ENCODE measurements around the gene BCAN.
"Not testable (repeated sequence)": the region's sequence is repeated elsewhere in the genome, so short reads cannot be mapped to it uniquely, and the experiment has no call there.

BCAN gene

GRCh38 chr1:156627313-156627880, 14.5 kb upstream of the BCAN start:
- TF ChIP-seq CTCF (conservative IDR thresholded peaks at IDR 0.05) (peak; percentile 89), ZFX (IDR thresholded peaks at IDR 0.05) (no peak)

GRCh38 chr1:156629823-156630449, 12.0 kb upstream of the BCAN start:
- no peak for TF ChIP-seq ZFX (IDR thresholded peaks at IDR 0.05)
- TF ChIP-seq CTCF (conservative IDR thresholded peaks at IDR 0.05): no peak
- H3K27ac ChIP-seq: no peak overlapping the region

More at GRCh38 chr1:156627313-156627880, 14.5 kb upstream of the BCAN start:
- no peak overlapping the region for H3K27ac ChIP-seq

DNA sequence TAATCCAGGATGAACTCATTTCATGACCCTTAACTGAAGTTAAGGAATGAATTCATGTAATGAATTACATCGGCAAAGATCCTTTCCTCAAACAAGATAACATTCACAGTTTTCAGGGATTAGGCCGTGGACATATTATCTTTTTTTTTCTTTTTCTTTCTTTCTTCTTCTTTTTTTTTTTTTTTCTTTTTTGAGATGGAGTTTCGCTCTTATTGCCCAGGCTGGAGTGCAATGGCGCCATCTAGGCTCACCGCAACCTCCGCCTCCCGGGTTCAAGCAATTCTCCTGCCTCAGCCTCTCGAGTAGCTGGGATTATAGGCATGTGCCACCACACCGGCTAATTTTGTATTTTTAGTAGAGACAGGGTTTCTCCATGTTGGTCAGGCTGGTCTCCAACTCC, 10.8 kb upstream of the BCAN start:
- peak; percentile 31 for TF ChIP-seq CTCF (conservative IDR thresholded peaks at IDR 0.05)
- not testable (repeated sequence) for H3K27ac ChIP-seq

DNA sequence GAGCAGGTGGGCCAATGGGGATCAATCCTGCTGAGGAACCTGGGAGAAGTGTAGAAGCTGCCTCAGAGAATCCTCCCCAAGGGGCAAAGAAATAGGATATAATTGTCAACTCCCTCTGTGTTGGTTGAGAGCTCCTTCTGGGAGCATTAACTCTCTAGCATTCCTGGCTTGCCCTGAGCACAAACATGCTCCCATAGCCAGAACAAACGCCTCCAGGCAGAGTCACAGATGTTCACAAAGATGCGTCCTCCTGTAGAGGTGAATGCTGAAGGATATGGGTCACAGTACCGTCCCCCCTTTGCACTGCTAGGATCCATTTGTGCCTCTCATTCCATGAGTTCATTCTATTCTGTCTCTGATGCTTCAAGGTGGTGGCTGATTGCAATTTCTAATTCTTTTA, 9.6 kb upstream of the BCAN start:
- no peak for TF ChIP-seq CTCF (conservative IDR thresholded peaks at IDR 0.05)
- no peak for TF ChIP-seq ZFX (IDR thresholded peaks at IDR 0.05)
- no peak overlapping the region for H3K27ac ChIP-seq

- no peak overlapping the region for H3K27ac ChIP-seq
- TF ChIP-seq CTCF (conservative IDR thresholded peaks at IDR 0.05): no peak
- no peak for TF ChIP-seq ZFX (IDR thresholded peaks at IDR 0.05)
Observed at GRCh38 chr1:156638189-156638985, 3.5 kb upstream of the BCAN start.

- TF ChIP-seq ZFX (IDR thresholded peaks at IDR 0.05) (no peak), CTCF (conservative IDR thresholded peaks at IDR 0.05) (no peak)
Observed at GRCh38 chr1:156639601-156640101, 2.3 kb upstream of the BCAN start.

More at GRCh38 chr1:156639601-156640101, 2.3 kb upstream of the BCAN start:
- no peak overlapping the region for H3K27ac ChIP-seq
